Gastroesophageal sphincter (tissue), 3 donors: ENCODE results near the gene VMAC.

Source experiments
- CTCF ChIP-seq, 4 experiments: fragments of 200-600 bp in 2 of 4; fragments of 450-650 bp in 2 of 4; sonication (generic) in 1 of 4; IDR thresholded peaks; one replicate each; pipeline ENCODE4 v1.5.1; 2017 to 2019; ENCODE audit warnings: antibody characterized with exemption in 4 of 4, mild to moderate bottlenecking in 2 of 4, moderate library complexity in 2 of 4
- POLR2A ChIP-seq, 2 donors: fragments of 450-650 bp; IDR thresholded peaks; one replicate each; pipeline ENCODE4 v1.6.1; 2017; ENCODE audit warnings: antibody characterized with exemption in 2 of 2, mild to moderate bottlenecking in 2 of 2, moderate library complexity in 1 of 2

- TF ChIP-seq POLR2A (IDR thresholded peaks at IDR 0.05) = no peak
- no peak for TF ChIP-seq CTCF (IDR thresholded peaks at IDR 0.05)
These were observed 11.6 kb downstream of the VMAC start for GRCh38 chr19:5916181-5916708.
